Measurements from ENCODE around the gene UMAD1. TPM values are rescaled to one million over a fixed set of nuclear protein-coding genes. Genes with fewer than 3 reads are reported as not detected.

UMAD1 gene
- total RNA-seq, 1 donor from 2014 or later = 18.0 TPM

- Histone ChIP-seq H3K36me3 (no peaks in the 10 kb centered on the region), H3K27me3 (no peaks in the 10 kb centered on the region), H3K4me1 (peaks cover 19% of the 10 kb centered on the region), H3K27ac (peak overlapping the region; percentile 73), H3K4me3 (peak overlapping the region; percentile 50), H3K9me3 (no peaks in the 10 kb centered on the region)
- TF ChIP-seq CTCF (IDR thresholded peaks at IDR 0.05) = peak; percentile 52
- peak; percentile 45 for ATAC-seq
- intact Hi-C loops (cut with DNase I) = no loop called here
- no peak for DNase-seq
Observed at GRCh38 chr7:7761340-7761973, 120.9 kb downstream of the UMAD1 start.

- Histone ChIP-seq H3K4me3 (peak overlapping the region; percentile 50), H3K27ac (peak overlapping the region; percentile 73), H3K4me1 (peaks cover 19% of the 10 kb centered on the region), H3K9me3 (no peaks in the 10 kb centered on the region), H3K36me3 (no peaks in the 10 kb centered on the region), H3K27me3 (no peaks in the 10 kb centered on the region)
- TF ChIP-seq CTCF (IDR thresholded peaks at IDR 0.05) = no peak
- peak; percentile 71 for ATAC-seq
- DNase-seq = no peak
- intact Hi-C loops (cut with DNase I) = no loop called here
Observed at GRCh38 chr7:7761974-7762779, 121.6 kb downstream of the UMAD1 start.

- Histone ChIP-seq H3K4me3 (no peak overlapping the region), H3K27me3 (no peaks in the 10 kb centered on the region), H3K9me3 (no peaks in the 10 kb centered on the region), H3K27ac (no peak overlapping the region), H3K36me3 (no peaks in the 10 kb centered on the region), H3K4me1 (peaks cover 25% of the 10 kb centered on the region)
- DNase-seq (no peak), ATAC-seq (peak; percentile 38)
- intact Hi-C loops (cut with DNase I) = no loop called here
- no peak for TF ChIP-seq CTCF (IDR thresholded peaks at IDR 0.05)
Observed at GRCh38 chr7:7764520-7765396, 124.2 kb downstream of the UMAD1 start.

- intact Hi-C loops (cut with DNase I) = no loop called here
- Histone ChIP-seq H3K9me3 (no peaks in the 10 kb centered on the region), H3K27ac (no peak overlapping the region), H3K4me3 (no peak overlapping the region), H3K4me1 (peaks cover 25% of the 10 kb centered on the region), H3K27me3 (no peaks in the 10 kb centered on the region), H3K36me3 (no peaks in the 10 kb centered on the region)
- TF ChIP-seq CTCF (IDR thresholded peaks at IDR 0.05) = no peak
- ATAC-seq (no peak), DNase-seq (no peak)
Observed at GRCh38 chr7:7765422-7765821, 124.9 kb downstream of the UMAD1 start.

- intact Hi-C loops (cut with DNase I) = no loop called here
- no peak for DNase-seq
- no peak for TF ChIP-seq CTCF (IDR thresholded peaks at IDR 0.05)
- Histone ChIP-seq H3K27ac (no peak overlapping the region), H3K4me3 (no peak overlapping the region), H3K4me1 (peaks cover 25% of the 10 kb centered on the region), H3K36me3 (no peaks in the 10 kb centered on the region), H3K27me3 (no peaks in the 10 kb centered on the region), H3K9me3 (no peaks in the 10 kb centered on the region)
- no peak for ATAC-seq
Observed at GRCh38 chr7:7766671-7767070, 126.1 kb downstream of the UMAD1 start.

Measured in upper lobe of right lung (tissue), 1 donor.